Inflammatory macrophage (primary cell): Measurements from ENCODE around the gene ITFG1.
"Not testable (repeated sequence)": the region's sequence is repeated elsewhere in the genome, so short reads cannot be mapped to it uniquely, and the experiment has no call there.

Experiments
- DNase-seq, 2 donors: peaks; one replicate each; pipeline ENCODE4 v3.0.0-alpha.2; 2020 to 2022

The ITFG1 gene

DNA sequence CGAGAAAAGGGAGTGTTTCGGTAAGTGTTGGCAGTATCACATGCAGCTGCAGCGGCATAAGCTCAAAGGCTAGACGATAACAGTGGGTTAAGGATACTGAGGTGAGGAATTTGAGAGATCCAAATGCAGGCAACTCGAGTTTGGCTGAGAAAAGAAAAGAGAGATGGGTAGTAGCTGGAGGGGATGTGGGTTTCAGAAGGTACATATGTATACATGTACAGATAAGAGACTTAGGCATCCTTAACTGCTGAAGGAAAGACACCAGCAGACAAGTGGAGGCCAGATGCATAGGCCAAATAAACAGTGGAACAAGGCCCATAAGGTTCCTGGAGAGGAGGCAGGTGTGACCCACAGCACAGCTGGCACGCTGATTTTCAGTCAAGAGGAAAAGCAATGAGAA is 230.6 kb downstream of the ITFG1 start:
- DNase-seq: no peak

GRCh38 chr16:47229053-47230050 is 231.5 kb downstream of the ITFG1 start:
- no peak for DNase-seq

DNA sequence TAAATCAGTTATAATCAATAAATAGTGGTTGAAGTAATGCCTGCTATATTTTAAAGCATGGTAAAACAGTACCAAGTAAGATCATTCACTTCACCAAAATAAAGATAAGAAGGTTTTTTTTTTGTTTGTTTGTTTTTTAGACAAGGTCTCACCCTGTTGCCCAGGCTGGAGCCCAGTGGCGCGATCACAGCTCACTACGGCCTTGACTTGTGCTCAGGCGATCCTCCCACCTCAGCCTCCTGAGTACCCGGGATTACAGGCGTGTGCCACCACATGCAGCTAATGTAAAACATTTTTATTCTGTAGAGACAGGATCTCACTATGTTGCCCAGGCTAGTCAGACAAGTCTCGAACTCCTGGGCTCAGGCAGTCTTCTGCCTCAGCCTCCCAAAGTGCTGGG is 232.6 kb downstream of the ITFG1 start:
- no peak for DNase-seq

DNA sequence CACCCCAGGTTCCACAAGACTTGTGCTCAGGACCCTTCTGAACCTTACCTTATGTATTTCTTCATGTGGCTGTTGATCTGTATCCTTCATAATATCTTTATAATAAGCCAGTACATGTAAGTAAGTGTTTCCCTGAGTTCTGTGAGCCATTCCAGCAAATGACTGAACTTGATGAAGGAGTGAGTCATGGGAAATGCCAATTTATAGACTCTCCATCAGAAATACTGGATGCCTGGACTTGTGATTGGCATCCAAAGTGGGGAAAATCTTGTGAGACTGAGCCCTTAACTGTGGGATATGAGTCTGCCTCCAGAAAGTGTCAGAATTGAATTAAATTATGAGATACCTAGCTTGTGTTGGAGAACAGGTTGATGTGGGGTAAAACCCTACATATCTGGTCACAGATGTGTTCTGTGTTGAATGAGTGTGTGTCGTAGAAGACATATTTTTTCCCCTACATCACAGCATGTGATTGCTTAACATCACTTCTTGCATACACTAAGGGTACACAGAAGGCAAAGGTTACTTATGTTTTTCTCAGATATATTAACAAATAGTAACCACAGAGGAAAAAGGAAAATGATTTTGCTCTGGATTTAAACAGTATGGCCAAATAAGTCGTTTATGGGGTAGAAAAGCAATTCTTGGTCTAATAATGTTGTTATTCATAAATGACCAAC is 247.0 kb downstream of the ITFG1 start:
- no peak for DNase-seq

DNA sequence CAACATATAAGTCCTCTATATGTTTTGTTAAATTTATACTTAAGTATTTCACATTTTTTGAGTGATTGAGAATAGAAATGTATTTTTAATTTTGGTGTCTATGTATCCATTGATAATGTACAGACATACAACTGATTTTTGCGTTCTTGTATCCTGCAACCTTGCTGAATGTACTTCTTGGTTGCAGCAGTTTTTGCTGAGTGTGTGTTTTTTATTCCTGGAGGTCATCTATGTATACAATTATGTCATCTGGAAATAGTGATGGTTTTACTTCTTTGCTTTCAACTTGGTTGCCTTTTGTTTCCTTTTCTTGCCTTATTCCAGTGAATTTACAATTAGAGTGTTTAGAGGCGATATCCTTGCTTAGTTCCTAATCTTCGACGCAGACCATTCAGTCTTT is 249.6 kb downstream of the ITFG1 start:
- no peak for DNase-seq

- no peak for DNase-seq
Observed at GRCh38 chr16:47204736-47205504, 255.9 kb downstream of the ITFG1 start.

DNA sequence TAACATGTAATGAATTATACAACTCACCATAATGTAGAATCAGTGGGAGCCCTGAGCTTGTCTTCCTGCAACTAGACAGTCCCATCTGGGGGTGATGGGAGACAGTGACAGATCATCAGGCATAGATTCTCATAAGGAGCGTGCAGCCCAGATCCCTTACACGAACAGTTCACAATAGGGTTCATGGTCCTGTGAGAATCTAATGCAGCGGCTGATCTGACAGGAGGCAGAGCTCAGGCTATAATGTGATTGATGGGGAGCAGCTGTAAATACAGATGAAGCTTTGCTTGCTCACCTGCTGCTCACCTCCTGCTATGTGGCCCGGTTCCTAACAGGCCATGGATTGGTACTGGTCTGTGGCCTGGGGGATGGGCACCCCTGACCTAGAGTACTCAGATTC is 257.4 kb downstream of the ITFG1 start:
- not testable (repeated sequence) for DNase-seq

GRCh38 chr16:47198180-47198575 is 262.7 kb downstream of the ITFG1 start:
- no peak for DNase-seq

DNA sequence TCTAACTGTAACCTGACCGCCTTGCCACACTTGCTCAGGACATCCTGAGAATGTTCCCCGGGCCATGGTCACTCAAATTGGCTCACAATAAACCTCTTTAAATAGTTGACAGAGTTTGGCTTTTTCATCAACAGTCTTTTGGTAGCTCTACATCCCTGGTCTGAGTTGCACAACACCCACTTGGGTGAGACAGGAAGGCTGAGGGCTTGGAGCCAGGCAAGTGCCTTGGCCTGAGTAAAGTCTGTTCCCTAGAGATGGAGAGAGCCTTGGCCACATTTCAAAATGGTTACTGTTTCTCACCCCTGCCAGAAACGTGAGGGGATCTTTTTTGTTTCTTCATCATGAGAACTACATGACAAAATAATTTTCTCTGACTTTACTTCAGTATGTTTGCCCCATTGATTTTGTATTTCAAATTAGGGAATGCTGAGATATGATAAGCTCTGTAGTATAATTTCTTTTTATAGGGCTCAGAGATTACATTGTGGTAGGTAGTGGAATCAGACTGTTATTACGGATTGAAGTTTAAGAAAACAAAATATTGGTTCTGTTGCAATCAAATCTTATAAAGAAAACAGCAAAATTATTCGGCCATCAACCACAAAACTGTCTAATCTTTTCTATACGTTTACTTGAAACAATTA is 263.2 kb downstream of the ITFG1 start:
- no peak for DNase-seq

GRCh38 chr16:47196457-47196856 is 264.4 kb downstream of the ITFG1 start:
- DNase-seq: no peak

- no peak for DNase-seq
Observed at GRCh38 chr16:47182318-47182717, 278.5 kb downstream of the ITFG1 start.

DNA sequence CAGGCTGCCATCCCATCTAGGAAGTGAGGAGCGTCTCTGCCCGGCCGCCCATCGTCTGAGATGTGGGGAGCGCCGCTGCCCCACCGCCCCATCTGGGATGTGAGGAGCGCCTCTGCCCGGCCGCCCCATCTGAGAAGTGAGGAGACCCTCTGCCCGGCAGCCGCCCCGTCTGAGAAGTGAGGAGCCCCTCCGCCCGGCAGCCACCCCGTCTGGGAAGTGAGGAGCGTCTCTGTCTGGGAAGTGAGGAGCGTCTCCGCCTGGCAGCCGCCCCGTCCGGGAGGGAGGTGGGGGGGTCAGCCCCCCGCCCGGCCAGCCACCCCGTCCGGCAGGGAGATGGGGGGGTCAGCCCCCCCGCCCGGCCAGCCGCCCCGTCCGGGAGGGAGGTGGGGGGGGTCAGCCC is 279.8 kb downstream of the ITFG1 start:
- DNase-seq: not testable (repeated sequence)

DNA sequence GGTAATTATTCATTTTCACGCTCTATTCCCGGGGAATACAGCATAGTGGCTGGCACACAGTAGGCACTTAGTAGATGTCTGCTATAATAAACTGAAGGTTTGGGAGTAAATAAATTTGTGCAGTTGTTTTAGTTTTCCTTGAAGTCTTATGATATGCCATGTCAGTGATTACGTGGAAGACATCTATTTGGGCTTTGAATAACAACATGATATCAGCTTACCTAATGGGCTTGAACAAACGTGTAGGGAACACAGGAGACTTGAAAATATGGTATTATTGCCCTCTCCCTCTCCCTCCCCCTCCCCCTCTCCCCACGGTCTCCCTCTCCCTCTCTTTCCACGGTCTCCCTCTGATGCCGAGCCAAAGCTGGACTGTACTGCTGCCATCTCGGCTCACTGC is 280.8 kb downstream of the ITFG1 start:
- no peak for DNase-seq

- no peak for DNase-seq
Observed at GRCh38 chr16:47175152-47175551, 285.7 kb downstream of the ITFG1 start.

- no peak for DNase-seq
Observed at GRCh38 chr16:47162670-47163420, 298.0 kb downstream of the ITFG1 start.

DNA sequence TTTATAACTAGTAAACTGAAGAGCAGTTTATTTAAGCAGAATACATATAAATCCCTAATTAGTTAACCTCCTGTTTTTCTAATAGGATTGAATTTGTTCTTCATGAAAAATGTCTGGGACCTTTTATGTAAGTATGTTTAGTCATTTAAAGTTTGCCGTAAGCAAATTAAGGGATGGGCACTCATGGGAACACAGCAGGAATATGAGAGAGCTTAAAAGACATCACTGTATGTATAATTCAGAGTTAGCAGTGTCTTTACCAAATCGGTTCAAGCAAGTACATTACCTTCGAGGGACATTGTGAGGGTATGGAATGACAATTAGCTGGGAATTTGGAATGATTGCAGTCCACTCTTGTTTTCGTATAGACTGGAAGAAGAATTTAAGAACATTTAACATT is 299.4 kb downstream of the ITFG1 start:
- no peak for DNase-seq

- no peak for DNase-seq
Observed at GRCh38 chr16:47160422-47160821, 300.4 kb downstream of the ITFG1 start.

- no peak for DNase-seq
Observed at GRCh38 chr16:47158992-47159391, 301.9 kb downstream of the ITFG1 start.

- no peak for DNase-seq
Observed at GRCh38 chr16:47156680-47157215, 304.1 kb downstream of the ITFG1 start.

DNA sequence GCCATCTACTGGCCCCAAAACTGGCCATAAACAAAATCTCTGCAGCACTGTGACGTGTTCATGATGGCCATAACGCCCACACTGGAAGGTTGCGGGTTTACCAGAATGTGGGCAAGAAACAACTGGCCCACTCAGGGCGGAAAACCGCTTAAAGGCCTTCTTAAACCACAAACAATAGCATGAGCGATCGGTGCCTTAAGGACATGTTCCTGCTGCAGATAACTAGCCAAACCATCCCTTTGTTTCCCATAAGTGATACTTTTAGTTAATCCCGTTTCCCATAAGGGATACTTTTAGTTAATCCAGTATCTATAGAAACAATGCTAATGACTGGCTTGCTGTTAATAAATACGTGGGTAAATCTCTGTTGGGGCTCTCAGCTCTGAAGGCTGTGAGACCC is 308.4 kb downstream of the ITFG1 start:
- not testable (repeated sequence) for DNase-seq

- DNase-seq: no peak
Observed at GRCh38 chr16:47150067-47150466, 310.8 kb downstream of the ITFG1 start.

GRCh38 chr16:47144559-47144877 is 316.3 kb downstream of the ITFG1 start:
- DNase-seq: no peak
